HCT116 (cell line): ENCODE data around the gene ZNRF4. TPM values are rescaled to one million over a fixed set of nuclear protein-coding genes. Genes with fewer than 3 reads are reported as not detected.

Source experiments
- EZH2 ChIP-seq: fragments of 200-600 bp; sonication (generic); IDR thresholded peaks from 2 replicates; pipeline ENCODE4 v1.6.1; 2017; ENCODE audit warnings: antibody characterized with exemption, mixed run types
- EZH2phosphoT487 ChIP-seq: fragments of 200-600 bp; IDR thresholded peaks from 2 replicates; pipeline ENCODE4 v1.6.1; 2018; ENCODE audit warnings: antibody characterized with exemption, borderline replicate concordance
- MAX ChIP-seq: IDR thresholded peaks from 2 replicates; pipeline ENCODE4 v1.6.1; 2012
- SP1 ChIP-seq: IDR thresholded peaks from 2 replicates; pipeline ENCODE4 v1.6.1; 2012; ENCODE audit warnings: low read depth
- SRF ChIP-seq: IDR thresholded peaks from 2 replicates; pipeline ENCODE4 v1.6.1; 2012; ENCODE audit warnings: low read depth
- TCF7L2 ChIP-seq: IDR thresholded peaks from 2 replicates; pipeline ENCODE4 v1.7.0; 2011; ENCODE audit warnings: borderline replicate concordance, inconsistent platforms; ENCODE audit not compliant: insufficient read depth, insufficient read length; ENCODE audit errors: extremely low read depth
- ZBTB33 ChIP-seq: IDR thresholded peaks from 2 replicates; pipeline ENCODE4 v1.6.1; 2011; ENCODE audit warnings: mild to moderate bottlenecking, low read length, moderate library complexity; ENCODE audit not compliant: insufficient replicate concordance; ENCODE audit errors: extremely low read depth
- total RNA-seq: library from RNA; stranded (reverse); gene quantifications from one replicate; pipeline ENCODE4 v1.2.1, GENCODE V29; 2021; ENCODE audit not compliant: unreplicated experiment
- TF ChIP-seq, protein P1 (sequence below), 3 experiments: fragments of 200-600 bp in 1 of 3; sonication (generic) in 1 of 3; IDR thresholded peaks in 2 of 3; conservative IDR thresholded peaks in 1 of 3; 2 replicates each; pipeline ENCODE4 v1.5.1; 2012 to 2017; ENCODE audit warnings: low read depth in 2 of 3, low read length in 2 of 3, antibody characterized with exemption in 1 of 3, borderline replicate concordance in 1 of 3, control low read depth in 1 of 3, mild to moderate bottlenecking in 1 of 3, mixed read lengths in 1 of 3, mixed run types in 1 of 3, moderate library complexity in 1 of 3; ENCODE audit not compliant: insufficient read depth in 1 of 3
- TF ChIP-seq, protein P2 (sequence below): IDR thresholded peaks from 2 replicates; pipeline ENCODE4 v1.6.1; 2012

The ZNRF4 gene
- total RNA-seq, 1 experiment from 2014 or later, result not detected

DNA sequence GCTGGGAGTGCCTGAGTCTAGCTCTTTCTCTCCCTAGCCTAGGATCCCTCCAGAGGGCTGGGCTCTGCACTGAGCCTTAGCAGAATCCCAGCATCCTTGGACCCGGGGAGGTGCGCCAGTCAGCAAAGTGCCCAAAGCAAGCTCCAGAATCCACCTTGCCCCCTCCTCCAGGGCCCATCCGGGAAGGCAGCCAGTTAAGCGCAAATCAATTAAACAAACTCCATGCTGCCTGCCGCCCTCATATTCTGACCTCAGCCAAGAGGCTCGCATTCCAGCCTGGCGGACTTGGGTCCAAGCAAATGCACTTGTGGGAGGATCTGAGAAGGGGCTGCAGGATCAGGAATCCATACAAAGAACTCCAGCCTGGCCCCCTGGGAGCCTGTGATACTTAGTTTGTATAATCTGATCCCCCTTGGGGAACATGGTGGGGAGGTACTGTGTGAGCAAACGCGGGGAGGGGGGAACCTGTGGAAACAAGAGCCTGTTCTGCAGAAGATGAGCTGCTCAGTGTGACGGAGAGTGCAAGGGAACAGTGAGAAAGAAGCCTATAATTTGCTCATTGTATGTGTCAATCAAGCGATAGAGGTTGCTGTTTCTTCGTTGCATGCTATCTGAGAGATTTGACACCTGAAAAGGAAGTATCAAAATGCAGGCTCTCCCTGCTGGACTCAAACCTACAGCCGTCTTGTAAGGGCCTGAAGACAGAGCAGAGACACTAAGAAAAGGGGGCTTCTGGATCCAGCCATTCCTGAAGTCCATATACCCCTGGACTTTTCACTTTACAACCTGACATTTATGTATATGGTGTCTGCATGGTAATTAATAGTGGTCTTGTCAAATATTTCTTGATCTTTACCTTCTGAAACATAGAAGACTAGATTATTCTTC is 29.4 kb downstream of the ZNRF4 start (continued):
- no peak for TF ChIP-seq ZBTB33
- TF ChIP-seq EZH2, result no peak
- TF ChIP-seq TCF7L2, result no peak
- TF ChIP-seq, protein P1, sequence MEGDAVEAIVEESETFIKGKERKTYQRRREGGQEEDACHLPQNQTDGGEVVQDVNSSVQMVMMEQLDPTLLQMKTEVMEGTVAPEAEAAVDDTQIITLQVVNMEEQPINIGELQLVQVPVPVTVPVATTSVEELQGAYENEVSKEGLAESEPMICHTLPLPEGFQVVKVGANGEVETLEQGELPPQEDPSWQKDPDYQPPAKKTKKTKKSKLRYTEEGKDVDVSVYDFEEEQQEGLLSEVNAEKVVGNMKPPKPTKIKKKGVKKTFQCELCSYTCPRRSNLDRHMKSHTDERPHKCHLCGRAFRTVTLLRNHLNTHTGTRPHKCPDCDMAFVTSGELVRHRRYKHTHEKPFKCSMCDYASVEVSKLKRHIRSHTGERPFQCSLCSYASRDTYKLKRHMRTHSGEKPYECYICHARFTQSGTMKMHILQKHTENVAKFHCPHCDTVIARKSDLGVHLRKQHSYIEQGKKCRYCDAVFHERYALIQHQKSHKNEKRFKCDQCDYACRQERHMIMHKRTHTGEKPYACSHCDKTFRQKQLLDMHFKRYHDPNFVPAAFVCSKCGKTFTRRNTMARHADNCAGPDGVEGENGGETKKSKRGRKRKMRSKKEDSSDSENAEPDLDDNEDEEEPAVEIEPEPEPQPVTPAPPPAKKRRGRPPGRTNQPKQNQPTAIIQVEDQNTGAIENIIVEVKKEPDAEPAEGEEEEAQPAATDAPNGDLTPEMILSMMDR (IDR thresholded peaks at IDR 0.05 in 2 of 3, conservative IDR thresholded peaks at IDR 0.05 in 1 of 3; ENCODE audit: borderline replicate concordance in 1 of 3, insufficient read depth in 1 of 3, low read depth in 2 of 3, low read length in 2 of 3), result no peak
- no peak for TF ChIP-seq SP1
- TF ChIP-seq, protein P2, sequence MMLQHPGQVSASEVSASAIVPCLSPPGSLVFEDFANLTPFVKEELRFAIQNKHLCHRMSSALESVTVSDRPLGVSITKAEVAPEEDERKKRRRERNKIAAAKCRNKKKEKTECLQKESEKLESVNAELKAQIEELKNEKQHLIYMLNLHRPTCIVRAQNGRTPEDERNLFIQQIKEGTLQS, result no peak
- TF ChIP-seq MAX, result no peak
- no peak for TF ChIP-seq EZH2phosphoT487
- no peak for TF ChIP-seq SRF
